OCI-LY1 (cell line): ENCODE measurements around the gene DPH7.

Source experiments
- CTCF ChIP-seq: fragments of 200-600 bp; sonication (generic), shearing (Covaris generic); IDR thresholded peaks from 2 replicates; pipeline ENCODE4 v1.5.1; 2017; ENCODE audit warnings: mild to moderate bottlenecking, antibody characterized with exemption, low read length, moderate library complexity, mixed read lengths
- EZH2 ChIP-seq: fragments of 200-600 bp; sonication (generic), shearing (Covaris generic); IDR thresholded peaks from 2 replicates; pipeline ENCODE4 v1.8.0; 2017; ENCODE audit warnings: borderline replicate concordance, mixed run types, mild to moderate bottlenecking, antibody characterized with exemption, low read length, moderate library complexity, mixed read lengths

GRCh38 chr9:137583347-137583746 lies 4.6 kb upstream of the DPH7 start:
- TF ChIP-seq EZH2: no peak
- TF ChIP-seq CTCF: no peak
